HG02588 (cell line): Measurements from ENCODE around the gene IFIT1B.

ENCODE experiments used
- ATAC-seq: cut with Tn5 transposase; IDR thresholded peaks from one replicate; pipeline ENCODE4 v1.9.1; 2021; ENCODE audit warnings: mild to moderate bottlenecking, moderate library complexity; ENCODE audit not compliant: unreplicated experiment

IFIT1B gene

GRCh38 chr10:89348481-89348880, 29.4 kb upstream of the IFIT1B start:
- ATAC-seq = no peak

GRCh38 chr10:89348975-89349374, 28.9 kb upstream of the IFIT1B start:
- ATAC-seq = no peak

- ATAC-seq = peak; percentile 31
Measured at GRCh38 chr10:89350631-89351315, 27.1 kb upstream of the IFIT1B start.

GRCh38 chr10:89351412-89351779, 26.5 kb upstream of the IFIT1B start:
- ATAC-seq = peak; percentile 86

GRCh38 chr10:89351780-89352597, 25.9 kb upstream of the IFIT1B start:
- ATAC-seq = no peak

GRCh38 chr10:89352802-89353201, 25.1 kb upstream of the IFIT1B start:
- no peak for ATAC-seq

GRCh38 chr10:89355394-89355931, 22.4 kb upstream of the IFIT1B start:
- no peak for ATAC-seq

- no peak for ATAC-seq
Measured at GRCh38 chr10:89357096-89357495, 20.8 kb upstream of the IFIT1B start.

- no peak for ATAC-seq
Measured at GRCh38 chr10:89357975-89358374, 19.9 kb upstream of the IFIT1B start.

GRCh38 chr10:89360157-89360556, 17.7 kb upstream of the IFIT1B start:
- ATAC-seq = no peak

GRCh38 chr10:89362929-89363328, 14.9 kb upstream of the IFIT1B start:
- no peak for ATAC-seq

GRCh38 chr10:89363729-89364442, 14.0 kb upstream of the IFIT1B start:
- ATAC-seq = no peak

GRCh38 chr10:89364531-89364930, 13.3 kb upstream of the IFIT1B start:
- ATAC-seq = no peak

- peak; percentile 67 for ATAC-seq
Measured at GRCh38 chr10:89367529-89367928, 10.3 kb upstream of the IFIT1B start.

- no peak for ATAC-seq
Measured at GRCh38 chr10:89368129-89368528, 9.7 kb upstream of the IFIT1B start.

- no peak for ATAC-seq
Measured at GRCh38 chr10:89369156-89370105, 8.4 kb upstream of the IFIT1B start.

GRCh38 chr10:89371079-89371478, 6.8 kb upstream of the IFIT1B start:
- no peak for ATAC-seq

- ATAC-seq = no peak
Measured at GRCh38 chr10:89371987-89372386, 5.9 kb upstream of the IFIT1B start.

- no peak for ATAC-seq
Measured at GRCh38 chr10:89373916-89374711, 3.7 kb upstream of the IFIT1B start.
